GM21717 (cell line): ENCODE measurements around the gene WNT9A.

Experiments
- ATAC-seq: cut with Tn5 transposase; IDR thresholded peaks from one replicate; pipeline ENCODE4 v1.9.1; 2021; ENCODE audit warnings: mild to moderate bottlenecking, moderate library complexity; ENCODE audit not compliant: unreplicated experiment

The WNT9A gene

GRCh38 chr1:227955808-227956207, 8.1 kb upstream of the WNT9A start:
- ATAC-seq, result no peak

GRCh38 chr1:227954163-227954850, 6.6 kb upstream of the WNT9A start:
- no peak for ATAC-seq

- no peak for ATAC-seq
Observed at GRCh38 chr1:227953022-227953412, 5.3 kb upstream of the WNT9A start.

- no peak for ATAC-seq
Observed at GRCh38 chr1:227952374-227953021, 4.8 kb upstream of the WNT9A start.

GRCh38 chr1:227951624-227952373, 4.1 kb upstream of the WNT9A start:
- no peak for ATAC-seq

- no peak for ATAC-seq
Observed at GRCh38 chr1:227950735-227951346, 3.1 kb upstream of the WNT9A start.

GRCh38 chr1:227949954-227950734, 2.4 kb upstream of the WNT9A start:
- ATAC-seq, result no peak

- no peak for ATAC-seq
Observed at GRCh38 chr1:227949341-227949921, 1.7 kb upstream of the WNT9A start.

- ATAC-seq, result no peak
Observed at GRCh38 chr1:227948493-227949260, 945 bp upstream of the WNT9A start.

GRCh38 chr1:227947386-227947675, 401 bp downstream of the WNT9A start:
- ATAC-seq, result no peak

GRCh38 chr1:227946624-227947385, 927 bp downstream of the WNT9A start:
- no peak for ATAC-seq

- ATAC-seq, result no peak
Observed at GRCh38 chr1:227945891-227946623, 1.7 kb downstream of the WNT9A start.

- no peak for ATAC-seq
Observed at GRCh38 chr1:227944931-227945890, 2.5 kb downstream of the WNT9A start.

GRCh38 chr1:227944090-227944930, 3.4 kb downstream of the WNT9A start:
- ATAC-seq, result no peak

GRCh38 chr1:227943381-227944089, 4.2 kb downstream of the WNT9A start:
- no peak for ATAC-seq
